HG03135 (cell line): Measurements from ENCODE around the gene SLC1A2.

Experiments used
- ATAC-seq: cut with Tn5 transposase; IDR thresholded peaks from one replicate; pipeline ENCODE4 v1.9.1; 2021; ENCODE audit warnings: mild to moderate bottlenecking, moderate library complexity; ENCODE audit not compliant: unreplicated experiment

Gene SLC1A2

DNA sequence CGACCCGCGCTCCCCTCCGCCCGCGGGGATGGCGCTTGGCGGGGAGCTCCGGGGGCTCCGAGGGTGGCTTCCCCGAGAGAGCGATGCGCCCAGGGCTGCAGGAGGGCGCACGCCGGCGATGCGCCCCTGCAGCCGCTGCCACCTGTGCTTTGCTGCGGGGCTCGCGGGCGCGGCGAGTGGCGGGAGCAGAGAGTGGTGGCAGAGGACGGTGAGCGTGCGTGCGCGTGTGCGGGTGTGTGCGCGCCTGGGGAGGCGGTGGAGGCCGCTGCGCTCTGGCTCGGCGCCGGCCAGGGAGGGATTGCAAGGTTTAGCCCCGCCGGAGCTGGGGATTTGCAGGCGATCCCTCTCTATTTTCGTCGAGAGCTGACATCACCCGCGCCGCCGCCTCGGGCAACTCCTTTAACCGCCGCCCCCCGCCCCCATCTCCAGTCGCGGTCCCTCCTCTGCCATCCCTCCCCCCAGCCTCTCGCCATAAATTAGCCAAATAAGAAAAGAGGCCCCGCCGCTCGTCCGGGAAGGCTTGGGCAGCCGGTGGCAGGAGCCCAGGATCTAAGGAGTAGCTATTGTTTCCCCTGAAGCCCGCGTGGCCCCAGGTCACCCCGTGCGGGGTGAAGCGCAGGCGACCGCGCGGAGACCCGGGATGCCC is at the start of gene SLC1A2:
SLC1A2 (minus strand) TSS at position 375 of the 646 bp plus-strand sequence. CDS start 592 bp downstream, outside the sequence.
- ATAC-seq, result no peak

DNA sequence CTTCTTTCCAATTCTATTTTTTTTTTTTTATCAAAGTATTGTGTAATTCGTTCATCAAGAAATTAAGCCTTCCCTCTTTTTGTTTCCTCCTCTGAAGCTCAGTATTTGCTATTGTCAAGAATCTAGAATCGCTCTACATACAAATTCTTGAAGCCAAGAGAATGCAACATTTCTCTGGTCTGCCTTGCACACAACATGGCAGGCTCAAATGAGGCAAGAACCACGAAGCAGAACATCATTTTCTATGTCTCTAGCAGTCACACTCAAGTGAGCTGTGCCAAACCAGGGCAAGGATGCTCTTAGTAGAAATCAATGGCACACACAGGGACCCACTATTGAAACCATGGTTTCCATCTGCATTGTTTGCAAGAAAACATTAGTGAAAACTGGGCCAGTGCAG is 46.7 kb upstream of the SLC1A2 start:
- no peak for ATAC-seq

DNA sequence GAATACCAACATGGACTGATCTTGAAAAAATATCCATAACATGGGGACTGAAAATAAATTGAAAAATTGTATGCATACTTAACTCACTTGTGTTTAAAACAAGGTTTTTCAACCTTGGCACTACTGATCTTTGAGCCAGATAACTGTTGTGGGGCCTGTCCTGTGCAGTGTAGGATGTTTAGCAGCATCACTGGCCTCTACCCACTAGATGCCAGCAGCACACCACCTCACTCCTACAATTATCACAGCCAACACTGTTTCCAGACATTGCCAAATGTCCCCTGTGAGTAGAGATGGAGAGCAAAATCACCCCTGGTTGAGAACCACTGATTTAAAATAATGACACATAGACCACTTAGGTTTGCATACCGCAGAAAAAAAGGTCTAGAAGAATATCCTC is 45.0 kb upstream of the SLC1A2 start:
- ATAC-seq, result no peak

DNA sequence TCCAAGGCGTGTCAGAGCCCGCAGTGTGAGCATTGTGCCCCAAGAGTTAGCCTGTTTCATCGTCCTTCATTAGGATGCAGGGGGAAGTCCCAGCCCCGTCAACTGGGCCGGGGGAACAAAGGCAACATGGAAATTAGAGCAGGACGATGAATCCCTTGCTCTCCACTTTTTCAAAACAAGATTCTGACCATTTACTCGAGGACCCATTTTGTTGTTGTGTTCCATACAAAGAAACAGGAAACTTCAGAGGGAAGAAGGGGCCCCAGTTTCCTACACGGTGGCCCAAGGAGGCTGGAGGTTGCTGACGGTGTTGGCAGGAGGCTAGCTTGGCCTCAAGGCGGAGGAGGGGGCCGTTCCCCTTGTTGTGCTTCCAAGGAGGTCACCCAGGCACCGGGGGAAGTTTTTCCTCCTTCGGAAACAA is 44.0 kb upstream of the SLC1A2 start:
- no peak for ATAC-seq

DNA sequence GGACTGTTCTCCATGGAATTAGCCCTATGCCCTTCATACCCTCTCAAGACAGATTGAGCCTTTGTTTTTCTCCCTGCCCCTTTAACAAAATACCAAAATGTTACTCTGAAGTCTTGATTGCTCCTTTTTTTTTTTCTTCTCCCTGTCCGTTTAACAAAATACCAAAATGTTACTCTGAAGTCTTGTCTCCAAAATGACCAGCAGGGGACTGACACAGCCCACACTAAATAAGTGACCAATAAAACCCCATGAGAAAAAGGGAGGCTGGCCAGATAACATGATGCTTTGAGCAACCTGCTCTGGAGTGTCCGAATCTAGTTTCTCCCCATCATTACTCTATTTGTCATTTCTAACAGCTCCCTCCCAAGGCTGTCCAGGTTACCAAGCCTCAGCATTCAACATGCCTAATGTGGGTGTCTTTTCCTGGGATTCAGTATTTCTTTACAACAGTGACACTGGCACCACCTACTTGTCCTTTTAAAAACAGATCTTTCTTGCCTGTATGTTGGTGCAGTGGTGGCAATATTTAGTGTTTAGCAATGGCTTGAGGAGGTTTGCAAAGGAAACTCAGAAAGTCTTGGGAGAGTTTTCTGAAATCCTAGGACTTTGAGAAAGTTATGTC is 42.7 kb upstream of the SLC1A2 start:
- no peak for ATAC-seq

DNA sequence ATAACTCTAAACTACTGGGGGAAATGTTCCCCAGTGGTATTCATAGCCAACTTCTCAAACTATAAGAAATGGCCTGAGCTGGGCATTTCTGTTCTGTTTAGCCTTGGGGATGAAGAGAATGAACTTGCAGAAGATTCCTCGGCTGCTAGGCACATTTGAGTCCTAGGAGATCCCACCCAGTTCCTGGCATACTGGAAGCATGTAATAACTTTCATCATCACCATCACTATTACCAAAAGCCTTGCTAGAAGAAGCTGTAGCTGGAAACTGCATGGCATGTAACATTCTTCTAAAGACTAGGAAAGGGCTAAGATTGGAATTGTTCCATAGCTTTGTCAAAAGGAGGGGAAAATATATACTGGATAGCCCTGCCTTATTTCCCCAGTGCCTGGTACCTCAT is 40.1 kb upstream of the SLC1A2 start:
- ATAC-seq, result no peak

DNA sequence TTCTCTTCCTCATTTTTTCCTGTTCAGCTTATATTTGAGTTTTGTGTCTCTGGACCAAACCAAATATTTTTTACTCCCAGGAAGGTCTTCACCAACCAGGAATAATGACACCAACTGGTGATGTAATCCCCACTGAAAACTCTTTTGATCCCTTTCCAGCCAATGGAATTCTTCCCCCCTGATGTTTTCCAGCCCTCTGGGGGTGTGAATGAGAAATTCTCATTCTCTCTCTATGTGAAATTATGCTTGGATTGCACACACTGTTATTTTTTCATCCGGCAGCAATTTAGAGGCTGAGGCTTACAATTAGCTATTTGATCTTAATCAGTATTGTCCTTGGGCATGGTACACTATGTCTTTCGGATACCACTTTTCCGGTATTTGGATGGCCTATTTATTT is 39.5 kb upstream of the SLC1A2 start:
- no peak for ATAC-seq

DNA sequence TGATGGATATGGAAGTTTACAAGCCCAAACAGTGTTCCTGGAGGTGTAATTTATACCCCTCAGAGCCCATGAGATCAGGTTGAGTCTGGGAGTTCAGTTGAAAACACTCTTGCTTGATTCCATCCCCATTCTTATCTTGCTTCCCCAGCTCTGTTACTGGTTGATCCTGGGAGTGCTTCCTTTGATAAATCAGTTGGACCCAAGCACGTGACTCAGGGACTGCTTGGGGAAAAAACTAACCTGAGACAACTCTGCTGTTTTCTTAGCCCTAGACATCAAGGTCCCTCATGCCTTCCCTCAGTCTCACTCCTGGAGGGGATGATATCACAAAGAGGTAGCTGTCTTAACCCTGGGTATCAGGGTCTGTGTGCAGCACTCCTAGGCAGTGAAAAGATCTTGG is 35.0 kb upstream of the SLC1A2 start:
- ATAC-seq, result no peak

DNA sequence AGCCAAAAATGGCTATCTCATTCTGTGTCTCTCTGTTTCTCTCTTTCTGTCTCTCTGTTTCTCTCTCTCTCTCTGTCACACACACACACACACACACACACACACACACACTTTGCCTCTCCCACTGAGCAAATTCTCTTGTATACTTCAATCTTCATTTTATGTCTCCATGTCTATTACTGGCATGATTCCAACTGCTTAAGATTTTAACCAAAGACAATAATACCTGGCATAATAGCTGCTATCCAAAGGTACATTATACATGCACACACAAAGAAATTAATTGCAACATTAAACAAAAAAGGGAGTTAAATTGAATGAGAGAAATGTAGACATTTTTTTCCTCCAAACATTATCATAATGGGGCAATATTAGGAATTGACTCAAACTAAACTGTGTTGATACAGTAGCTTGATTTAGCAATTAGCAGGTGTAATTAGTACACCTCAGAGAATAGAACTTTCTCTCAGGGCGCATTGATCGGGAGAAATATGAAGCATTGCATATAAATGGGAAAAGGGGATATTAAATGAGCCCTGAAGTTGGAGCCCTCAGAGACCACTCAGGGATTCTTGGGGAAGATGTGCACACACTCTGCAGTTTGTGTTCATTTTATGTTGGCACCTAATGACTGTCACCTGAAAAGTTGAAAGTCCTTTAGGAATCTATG is 17.4 kb upstream of the SLC1A2 start:
- ATAC-seq, result no peak

DNA sequence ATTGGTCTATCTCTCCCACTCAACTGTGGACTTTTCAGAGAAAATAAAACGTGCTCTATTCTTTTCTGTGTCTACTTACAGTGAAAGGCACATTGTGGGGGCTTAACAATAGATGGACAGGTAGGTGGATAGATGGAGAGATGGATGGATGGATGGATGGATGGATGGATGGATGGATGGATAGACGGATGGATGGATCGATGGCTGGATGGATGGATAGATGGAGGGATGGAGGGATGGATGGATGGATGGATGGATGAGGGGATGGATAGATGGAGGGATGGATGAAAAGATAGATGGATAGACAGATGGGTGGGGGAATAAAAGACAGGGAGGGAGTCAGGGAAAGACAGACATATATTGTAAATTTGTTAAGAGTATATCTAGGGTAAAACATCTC is 14.2 kb upstream of the SLC1A2 start:
- ATAC-seq, result no peak

DNA sequence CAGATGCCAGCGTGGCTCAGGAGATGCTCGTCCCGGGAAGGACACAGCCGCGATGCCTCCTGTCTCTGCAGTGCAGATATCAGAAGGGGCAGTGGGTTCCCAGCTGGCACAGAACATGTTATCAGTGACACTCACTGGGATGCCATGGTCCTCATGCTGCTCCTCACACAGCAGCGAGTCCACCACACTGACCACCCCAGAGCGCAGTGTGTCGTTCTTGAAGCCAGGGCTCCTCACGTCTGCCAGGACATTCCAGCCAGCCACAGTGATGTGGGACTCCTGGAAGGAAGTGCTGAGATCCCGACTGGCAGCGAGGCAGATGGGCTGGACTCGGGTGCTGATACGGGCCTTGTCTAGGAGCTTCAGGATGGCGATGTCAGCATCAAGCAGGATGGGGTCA is 13.1 kb upstream of the SLC1A2 start:
- no peak for ATAC-seq

DNA sequence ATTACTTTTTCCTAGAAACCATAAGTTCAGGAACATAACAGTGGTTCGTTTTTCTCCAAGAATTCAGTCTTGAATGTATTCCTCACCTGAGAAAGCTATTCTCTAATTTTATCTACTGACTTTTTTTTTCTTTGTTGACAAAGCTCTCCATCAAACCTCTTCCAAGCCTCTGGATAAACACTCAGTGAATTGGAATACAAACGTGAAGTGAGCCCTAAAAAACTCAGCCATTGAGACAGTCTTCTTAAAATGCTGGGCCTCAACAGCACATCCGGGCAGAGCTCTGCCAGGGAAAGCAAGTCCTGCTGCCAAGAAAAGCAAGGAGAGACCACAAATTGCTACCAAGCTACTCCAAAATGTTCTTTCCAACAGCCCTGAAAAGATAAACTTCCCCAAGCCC is 7.7 kb upstream of the SLC1A2 start:
- no peak for ATAC-seq

DNA sequence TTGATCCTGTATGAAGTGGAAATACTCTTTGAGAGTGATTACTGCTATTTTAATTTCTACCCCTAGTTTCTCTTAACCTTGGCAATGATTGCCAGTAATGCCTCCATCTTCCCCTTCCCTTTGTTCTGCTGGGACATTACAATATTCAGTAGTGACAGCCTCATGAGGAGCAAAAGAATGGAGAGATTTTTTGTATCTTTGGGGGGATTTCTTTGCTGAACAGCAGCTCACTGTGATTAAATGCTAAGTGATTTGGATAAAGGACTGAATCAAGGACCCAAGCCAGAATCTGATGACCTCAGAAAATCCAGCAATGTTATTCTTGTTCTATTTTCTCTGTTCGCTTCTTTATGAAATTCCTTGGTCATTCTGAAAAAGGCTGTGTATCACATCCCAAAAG is 7.0 kb upstream of the SLC1A2 start:
- no peak for ATAC-seq

DNA sequence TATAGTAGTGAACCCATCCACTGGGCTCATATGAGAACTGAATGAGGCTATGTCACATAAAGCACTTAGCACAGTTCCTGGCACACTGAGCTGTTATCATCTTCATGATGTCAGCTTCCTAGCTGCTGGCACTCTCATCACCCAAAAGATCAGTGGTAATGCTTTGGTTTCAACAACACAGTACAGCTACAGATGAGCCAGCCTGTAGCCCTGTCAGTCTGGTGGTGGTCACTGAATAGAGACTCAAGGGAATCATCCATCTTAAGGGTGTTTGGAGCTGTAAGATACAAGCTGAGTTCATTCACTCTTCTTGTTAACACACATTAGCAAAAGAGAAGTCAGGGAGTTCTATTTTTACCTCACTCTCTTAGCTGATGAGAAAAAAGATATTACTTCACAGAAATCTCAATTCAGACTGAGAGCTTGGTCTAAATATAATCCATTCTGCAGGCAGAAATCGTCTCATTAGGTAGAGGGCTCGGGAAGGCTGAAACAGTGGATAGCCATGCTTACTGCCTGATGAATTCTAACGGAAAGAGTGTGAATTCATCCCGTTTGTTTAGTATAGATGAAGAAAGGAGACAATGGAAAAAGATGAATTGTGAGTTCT is 6.3 kb upstream of the SLC1A2 start:
- ATAC-seq, result no peak

DNA sequence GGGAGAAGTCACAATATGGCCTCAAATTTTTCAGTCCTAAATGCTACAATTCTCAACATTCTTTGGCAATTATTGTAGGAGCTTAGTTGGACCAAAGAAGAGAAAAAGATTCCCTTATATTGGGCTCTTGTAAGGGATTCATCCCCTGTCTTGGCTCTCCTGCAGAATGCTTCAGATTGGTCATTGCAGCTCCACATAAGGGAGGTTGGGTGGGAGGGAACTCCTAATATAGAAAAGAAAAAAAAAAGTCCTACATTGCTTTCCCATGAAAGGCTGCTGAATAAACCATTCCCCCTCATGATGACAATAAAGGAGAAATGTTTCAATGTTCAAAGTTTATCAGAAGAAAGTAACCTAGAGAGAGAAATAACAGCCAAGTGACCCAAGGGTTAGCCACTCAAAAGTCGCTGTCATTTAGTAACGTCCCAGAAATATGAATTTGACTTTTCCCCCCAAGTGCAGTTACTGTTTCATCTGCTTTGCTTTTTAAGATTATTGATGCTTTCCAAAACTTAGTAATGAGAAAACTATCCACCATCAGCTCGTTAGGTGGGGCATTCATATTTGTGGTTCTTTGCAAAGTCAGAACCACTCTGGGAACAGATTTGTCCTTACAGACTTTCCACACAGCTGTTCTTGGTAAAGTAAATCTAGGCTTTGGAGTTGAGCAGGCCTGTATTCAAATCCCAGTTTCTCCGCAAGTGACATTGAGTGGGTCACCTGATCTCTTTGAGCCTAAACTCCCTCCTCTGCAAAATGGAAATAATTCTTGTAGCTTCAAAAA is 5.0 kb upstream of the SLC1A2 start:
- ATAC-seq, result no peak

DNA sequence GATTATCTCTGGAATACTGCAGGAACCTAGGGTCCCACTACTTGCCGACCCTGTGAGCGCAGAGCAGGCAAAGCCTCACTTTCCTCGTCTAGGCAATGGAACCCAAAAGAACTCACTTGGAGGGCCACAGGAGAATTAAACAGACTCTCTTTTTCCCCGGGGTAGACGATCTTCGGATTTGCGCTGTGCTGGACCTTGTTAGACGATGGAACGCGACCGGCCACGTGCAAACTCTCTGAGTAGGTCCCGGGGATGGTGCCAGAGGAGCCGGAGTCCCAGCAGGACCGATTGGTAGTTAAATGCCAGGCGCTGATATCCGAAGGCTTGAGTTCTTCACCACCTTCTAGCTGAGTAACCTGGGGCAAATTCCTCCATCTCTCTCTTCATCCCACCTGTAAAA is 1.0 kb upstream of the SLC1A2 start:
- ATAC-seq, result no peak

DNA sequence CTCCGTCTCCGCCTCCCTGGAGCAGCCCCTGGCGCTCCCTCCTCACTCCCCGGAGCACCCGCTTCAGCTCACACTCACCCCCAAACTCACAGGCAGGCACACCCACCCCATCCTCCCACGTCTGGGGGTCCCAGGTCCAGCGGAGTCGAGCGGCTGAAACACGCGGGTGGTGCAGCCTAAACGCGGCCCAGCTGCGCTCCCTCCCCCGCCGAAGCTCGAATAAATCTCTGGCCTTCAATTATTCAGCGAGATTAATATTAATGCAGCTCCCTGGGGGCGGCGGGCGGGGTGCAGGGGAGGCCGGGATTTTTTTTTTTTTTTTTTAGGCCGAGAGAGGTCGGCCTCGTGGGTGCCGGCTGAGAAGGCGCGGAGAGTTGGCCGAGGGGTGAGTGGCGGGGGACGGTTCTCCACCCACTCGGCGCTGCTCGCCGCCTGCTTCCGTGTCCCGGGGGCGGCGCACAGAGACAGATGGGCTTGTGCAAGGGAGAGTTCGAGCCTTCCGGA is 524 bp upstream of the SLC1A2 start:
- no peak for ATAC-seq

DNA sequence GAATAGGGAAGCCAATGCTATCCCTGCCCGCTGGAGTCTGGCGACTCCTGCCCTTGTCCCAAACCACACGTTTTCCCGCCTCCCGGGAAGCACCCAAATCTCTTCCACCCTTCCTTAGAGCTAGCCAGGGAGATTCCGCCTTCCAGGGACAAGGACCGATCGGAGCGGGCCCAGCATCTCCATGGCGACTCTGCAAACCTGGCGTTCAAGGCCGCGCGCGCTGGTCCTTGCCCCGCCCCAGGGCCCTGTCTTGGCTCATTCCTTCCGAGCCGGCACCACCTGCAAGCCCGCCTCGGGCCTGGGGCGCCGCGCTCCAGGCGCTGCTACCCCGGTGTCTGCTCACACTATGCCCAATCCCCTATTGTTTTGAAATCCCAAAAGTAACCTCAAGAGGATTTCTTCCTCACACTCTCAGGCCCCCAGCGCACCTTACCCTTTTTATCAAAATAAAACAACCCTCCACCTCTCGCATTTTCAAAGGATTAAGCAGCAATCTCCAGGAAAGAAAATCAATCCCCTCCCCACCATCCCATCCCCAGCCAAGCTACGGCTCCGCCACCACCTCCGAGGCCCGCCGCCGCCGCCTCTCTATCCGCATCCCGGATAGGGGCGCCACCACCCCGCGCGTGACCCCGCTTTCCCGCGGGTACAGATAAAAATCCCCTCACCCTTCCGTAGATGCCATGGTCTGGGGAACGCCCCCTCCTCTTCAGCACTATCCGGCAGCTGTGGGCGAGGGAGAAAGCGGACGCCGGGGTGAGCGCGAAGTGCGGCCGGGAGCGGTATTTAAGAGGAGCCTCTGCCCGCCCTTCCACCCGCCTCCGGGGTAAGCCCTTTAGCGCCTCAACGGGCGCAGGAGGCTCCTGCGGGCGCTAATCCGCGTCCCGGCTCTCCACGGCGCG is 825 bp downstream of the SLC1A2 start:
- no peak for ATAC-seq

DNA sequence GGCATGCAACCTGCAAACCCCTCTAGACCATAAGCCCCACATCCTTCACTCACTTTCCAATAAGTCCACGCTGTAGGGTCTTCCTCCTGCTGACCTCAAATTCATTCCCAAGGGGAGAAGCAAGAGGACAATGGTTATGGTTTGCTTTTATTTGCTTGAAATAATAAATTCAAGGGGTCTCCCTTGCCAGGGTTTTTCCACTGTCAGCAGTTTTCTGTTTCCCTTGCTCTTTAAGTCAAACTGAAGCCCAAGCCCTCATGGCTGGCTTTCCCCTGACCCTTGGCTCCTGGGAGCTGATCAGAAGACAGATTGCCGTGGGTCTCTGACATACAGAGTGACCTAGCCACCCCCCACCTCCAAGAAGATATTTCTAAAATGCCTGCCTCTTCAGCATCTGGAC is 3.9 kb downstream of the SLC1A2 start:
- no peak for ATAC-seq

DNA sequence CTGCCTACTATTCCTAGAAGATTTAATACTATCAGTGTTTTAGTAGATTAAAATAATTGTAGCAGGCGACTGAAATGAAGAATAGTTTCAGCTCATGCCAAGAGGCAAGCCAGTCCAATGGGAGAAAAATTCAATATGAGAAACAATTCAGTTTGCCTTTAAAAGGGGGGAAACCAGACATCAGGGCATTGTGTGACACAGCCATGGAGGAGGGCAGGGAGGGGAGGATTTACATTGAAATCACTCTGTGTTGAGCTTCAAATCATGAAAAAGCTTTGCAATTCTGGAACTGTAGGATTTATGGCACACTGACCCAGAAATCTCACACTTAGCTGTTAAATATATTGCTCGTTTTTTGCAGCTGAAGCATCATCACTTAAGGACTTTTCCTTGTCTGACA is 4.6 kb downstream of the SLC1A2 start:
- no peak for ATAC-seq
